GM10266 (cell line): ENCODE results near the gene ALX4.

ENCODE experiments used
- DNase-seq: peaks from one replicate; pipeline ENCODE4 v3.0.0; 2012; ENCODE audit errors: extremely low spot score
- TF ChIP-seq, protein P1 (sequence below): IDR thresholded peaks from 2 replicates; pipeline ENCODE4 v1.5.1; 2012; ENCODE audit warnings: mild to moderate bottlenecking, low read depth; ENCODE audit not compliant: control insufficient read depth, insufficient read depth; ENCODE audit errors: missing control alignments

The ALX4 gene

GRCh38 chr11:44328138-44328660 is 18.3 kb upstream of the ALX4 start:
- no peak for DNase-seq
- TF ChIP-seq, protein P1, sequence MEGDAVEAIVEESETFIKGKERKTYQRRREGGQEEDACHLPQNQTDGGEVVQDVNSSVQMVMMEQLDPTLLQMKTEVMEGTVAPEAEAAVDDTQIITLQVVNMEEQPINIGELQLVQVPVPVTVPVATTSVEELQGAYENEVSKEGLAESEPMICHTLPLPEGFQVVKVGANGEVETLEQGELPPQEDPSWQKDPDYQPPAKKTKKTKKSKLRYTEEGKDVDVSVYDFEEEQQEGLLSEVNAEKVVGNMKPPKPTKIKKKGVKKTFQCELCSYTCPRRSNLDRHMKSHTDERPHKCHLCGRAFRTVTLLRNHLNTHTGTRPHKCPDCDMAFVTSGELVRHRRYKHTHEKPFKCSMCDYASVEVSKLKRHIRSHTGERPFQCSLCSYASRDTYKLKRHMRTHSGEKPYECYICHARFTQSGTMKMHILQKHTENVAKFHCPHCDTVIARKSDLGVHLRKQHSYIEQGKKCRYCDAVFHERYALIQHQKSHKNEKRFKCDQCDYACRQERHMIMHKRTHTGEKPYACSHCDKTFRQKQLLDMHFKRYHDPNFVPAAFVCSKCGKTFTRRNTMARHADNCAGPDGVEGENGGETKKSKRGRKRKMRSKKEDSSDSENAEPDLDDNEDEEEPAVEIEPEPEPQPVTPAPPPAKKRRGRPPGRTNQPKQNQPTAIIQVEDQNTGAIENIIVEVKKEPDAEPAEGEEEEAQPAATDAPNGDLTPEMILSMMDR = no peak

DNA sequence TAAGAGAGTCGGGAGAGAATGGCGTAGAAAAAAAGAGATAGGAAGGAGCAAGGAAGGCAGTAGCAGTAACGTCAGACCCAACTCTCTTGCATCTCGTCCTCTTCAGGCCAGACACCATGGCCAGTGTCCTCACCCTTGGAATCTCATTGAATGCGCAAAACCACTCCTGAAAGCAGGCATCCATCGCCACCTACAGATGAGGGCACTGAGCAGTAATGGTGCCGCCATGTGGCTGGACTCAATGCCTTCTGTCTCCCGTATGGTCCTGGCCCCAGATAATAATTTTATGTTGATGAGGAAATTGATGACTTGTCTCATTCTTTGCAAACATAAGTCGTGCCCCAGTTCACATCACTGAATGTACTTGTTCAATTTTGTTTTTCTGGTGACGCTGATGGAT is 17.8 kb upstream of the ALX4 start:
- DNase-seq = no peak

GRCh38 chr11:44326615-44327475 is 16.9 kb upstream of the ALX4 start:
- DNase-seq = no peak
- TF ChIP-seq, protein P1 = peak; percentile 1

More for the DNA sequence above, 17.8 kb upstream of the ALX4 start:
- TF ChIP-seq, protein P1 = no peak

- TF ChIP-seq, protein P1 = no peak
- no peak for DNase-seq
Observed at GRCh38 chr11:44325698-44326097, 15.8 kb upstream of the ALX4 start.

DNA sequence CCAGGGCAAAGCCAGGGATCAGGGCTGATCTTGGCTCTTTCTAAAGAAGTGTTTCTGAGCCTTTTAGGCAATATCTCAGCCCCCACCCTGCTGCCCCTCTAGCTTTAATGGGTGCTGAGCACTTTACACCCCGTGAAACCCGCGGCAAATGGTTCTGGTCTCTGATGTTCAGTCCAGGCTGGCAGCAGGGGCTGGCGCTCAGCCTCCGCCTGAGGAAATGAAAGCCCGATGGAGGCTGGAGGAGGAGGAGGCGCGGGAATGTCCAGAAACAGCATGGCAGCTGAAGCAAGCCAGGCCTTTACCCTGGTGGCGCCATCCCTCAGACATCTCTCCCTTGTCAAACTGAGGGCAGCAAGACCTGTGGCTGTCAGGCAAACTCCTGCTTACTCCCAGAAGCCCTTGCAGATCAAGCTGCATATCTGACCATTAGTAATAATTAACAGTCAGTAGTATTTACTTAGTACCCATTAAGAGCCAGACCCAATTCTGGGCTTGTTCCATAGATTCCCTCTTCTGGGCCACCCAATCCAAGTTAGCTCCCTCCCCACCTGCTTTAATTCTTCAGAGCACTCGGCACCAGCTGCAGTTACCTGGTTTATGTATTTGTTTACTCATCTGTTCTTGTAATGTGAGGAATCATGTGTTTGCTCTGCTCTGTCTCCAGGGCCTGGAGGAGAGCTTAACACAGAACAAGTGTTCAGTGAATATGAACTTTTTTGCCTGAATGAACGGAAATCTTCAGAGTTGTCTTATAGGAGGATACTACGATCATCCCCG is 15.0 kb upstream of the ALX4 start:
- TF ChIP-seq, protein P1 = no peak

DNA sequence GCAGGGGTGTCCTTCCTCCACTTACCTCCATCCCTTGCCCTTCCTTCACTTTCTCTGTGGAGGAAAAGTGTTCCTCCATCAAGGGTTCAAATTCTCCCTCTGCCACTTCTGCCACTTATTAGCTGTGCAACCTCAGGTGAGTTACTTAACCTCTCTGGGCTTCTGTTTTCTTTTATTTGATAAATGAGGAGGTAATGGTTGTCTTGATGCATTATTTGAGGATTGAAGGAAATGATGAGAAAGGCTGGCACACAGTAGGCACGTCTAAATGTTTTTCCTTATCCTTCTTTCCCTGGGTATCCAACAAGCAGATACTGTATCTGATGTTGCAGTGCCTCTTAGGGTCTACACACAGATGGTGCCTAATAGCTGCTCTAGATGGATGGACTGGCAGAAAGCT is 14.3 kb upstream of the ALX4 start:
- TF ChIP-seq, protein P1 = no peak
- no peak for DNase-seq

More for the DNA sequence above, 15.0 kb upstream of the ALX4 start:
- DNase-seq = no peak
